ENCODE measurements around the gene CCDC149. TPM values are rescaled to one million over a fixed set of nuclear protein-coding genes. Genes with fewer than 3 reads are reported as not detected.
A peak's percentile ranks its signal among the peaks of the same experiment; 100 is the strongest.

CCDC149 gene
- total and polyA plus RNA-seq, 9 donors: 8.0 to 12.3 (median 10.3) TPM

DNA sequence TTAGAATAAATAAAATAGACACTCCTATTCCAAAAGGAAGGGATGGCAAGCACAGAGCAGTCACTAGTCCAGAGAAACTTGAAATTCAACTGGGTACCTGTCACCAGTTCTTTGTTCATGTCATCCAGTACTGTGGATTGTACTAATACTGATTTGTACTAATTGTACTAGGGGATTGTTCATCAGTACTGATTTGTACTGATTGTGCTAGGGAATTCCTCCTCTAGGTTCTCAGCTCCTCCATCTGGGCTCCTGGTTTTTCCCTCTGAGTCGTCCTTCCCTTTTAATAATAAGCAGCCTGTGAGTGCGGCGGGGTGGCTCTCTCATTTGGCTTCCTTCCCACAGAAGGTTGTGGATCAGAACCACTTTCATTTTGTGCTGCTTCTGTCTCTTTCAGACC lies 148.5 kb downstream of the CCDC149 start:
- Histone ChIP-seq H3K27ac (ENCODE audit: low read length) (no peak overlapping the region), H3K36me3 (ENCODE audit: control insufficient read depth, insufficient read depth, low read length) (no peaks in the 10 kb centered on the region), H3K27me3 (ENCODE audit: control insufficient read depth, insufficient read depth, low read length) (no peaks in the 10 kb centered on the region), H3K4me3 (ENCODE audit: low read length) (no peak overlapping the region), H3K9me3 (replicated peaks; ENCODE audit: control insufficient read depth, low read depth, low read length) (no peaks in the 10 kb centered on the region), H3K4me1 (ENCODE audit: control insufficient read depth, insufficient read depth, low read length) (peaks cover 6% of the 10 kb centered on the region)
- DNase-seq: no peak
- 75% methylated on average over 2 of the region's 3 CpGs for WGBS (ENCODE audit: insufficient coverage)

DNA sequence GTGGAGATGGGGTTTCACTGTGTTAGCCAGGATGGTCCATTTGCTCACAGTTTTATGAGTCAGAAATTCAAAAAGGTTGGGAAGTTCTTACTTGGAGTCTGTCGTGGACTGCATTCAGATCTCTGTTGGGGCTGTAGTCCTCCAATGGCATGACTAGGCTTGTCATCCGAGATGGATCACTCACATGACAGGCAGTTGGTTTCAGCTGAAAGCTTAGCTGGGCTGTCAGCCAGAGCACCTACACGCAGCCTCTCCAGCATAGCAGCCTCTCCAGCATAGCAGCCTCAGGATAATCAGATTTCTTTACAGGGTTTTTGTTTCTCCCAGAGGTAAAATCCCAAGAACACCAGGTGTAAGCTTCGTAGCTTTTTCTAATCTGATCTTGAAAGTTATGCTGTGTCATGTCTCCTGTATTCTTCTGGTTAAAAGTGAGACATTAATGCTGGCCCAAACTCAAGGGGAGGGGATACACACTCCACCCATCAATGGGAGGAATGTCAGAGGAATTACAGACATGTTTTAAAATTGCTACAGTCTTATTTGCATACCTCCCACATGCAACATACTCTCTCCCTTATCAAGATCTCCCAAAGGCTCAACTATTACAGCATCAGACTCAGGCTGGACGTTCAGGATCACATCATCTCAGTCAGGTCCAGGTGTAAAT lies 149.1 kb downstream of the CCDC149 start:
- Histone ChIP-seq H3K27me3 (ENCODE audit: control insufficient read depth, insufficient read depth, low read length) (no peaks in the 10 kb centered on the region), H3K4me3 (ENCODE audit: low read length) (no peak overlapping the region), H3K4me1 (ENCODE audit: control insufficient read depth, insufficient read depth, low read length) (peaks cover 6% of the 10 kb centered on the region), H3K9me3 (replicated peaks; ENCODE audit: control insufficient read depth, low read depth, low read length) (no peaks in the 10 kb centered on the region), H3K36me3 (ENCODE audit: control insufficient read depth, insufficient read depth, low read length) (no peaks in the 10 kb centered on the region), H3K27ac (ENCODE audit: low read length) (no peak overlapping the region)
- 35% methylated on average over 2 of the region's 5 CpGs for WGBS (ENCODE audit: insufficient coverage)
- DNase-seq: peak; percentile 62

Other genes starting within 250 kb of the CCDC149 start
- 9.1 TPM for gene SOD3, start 117.5 kb downstream of the CCDC149 start, total RNA-seq
- gene SOD3, start 117.5 kb downstream of the CCDC149 start, polyA plus RNA-seq (ENCODE audit: insufficient read depth in 1 of 8, insufficient read length in 8 of 8, low replicate concordance in 1 of 8): 10 to 100 TPM; 19.3 to 33.4 (median 28.7) TPM
- 2.6 TPM for gene LGI2, start 117.9 kb upstream of the CCDC149 start, total RNA-seq
- gene LGI2, start 117.9 kb upstream of the CCDC149 start, polyA plus RNA-seq (ENCODE audit: insufficient read depth in 1 of 8, insufficient read length in 8 of 8, low replicate concordance in 1 of 8): 1 to 10 TPM; 3.1 to 7.3 (median 5.2) TPM
- 10.8 TPM for gene SEPSECS, start 247.4 kb upstream of the CCDC149 start, total RNA-seq
- 1 to 10 TPM; 6.1 to 9.2 (median 7.3) TPM for gene SEPSECS, start 247.4 kb upstream of the CCDC149 start, polyA plus RNA-seq (ENCODE audit: insufficient read depth in 1 of 8, insufficient read length in 8 of 8, low replicate concordance in 1 of 8)

Data from muscle of leg (tissue), 11 donors.